Endometrium (tissue), 2 donors: ENCODE data around the gene TBC1D22A.

Experiments used
- FAIRE-seq: peaks from 2 replicates; lab custom pipeline; 2012; peaks lifted over from hg19 to GRCh38; lab: Jason Lieb, UNC
- donor health status: control.
- donor health status: control.

TBC1D22A gene

GRCh38 chr22:46860562-46860961, 98.1 kb downstream of the TBC1D22A start:
- FAIRE-seq = no peak

GRCh38 chr22:46861468-46862367, 99.3 kb downstream of the TBC1D22A start:
- no peak for FAIRE-seq

GRCh38 chr22:46862418-46863324, 100.2 kb downstream of the TBC1D22A start:
- FAIRE-seq = no peak

- FAIRE-seq = no peak
Measured at GRCh38 chr22:46863794-46864193, 101.3 kb downstream of the TBC1D22A start.

GRCh38 chr22:46864314-46865051, 102.0 kb downstream of the TBC1D22A start:
- no peak for FAIRE-seq

DNA sequence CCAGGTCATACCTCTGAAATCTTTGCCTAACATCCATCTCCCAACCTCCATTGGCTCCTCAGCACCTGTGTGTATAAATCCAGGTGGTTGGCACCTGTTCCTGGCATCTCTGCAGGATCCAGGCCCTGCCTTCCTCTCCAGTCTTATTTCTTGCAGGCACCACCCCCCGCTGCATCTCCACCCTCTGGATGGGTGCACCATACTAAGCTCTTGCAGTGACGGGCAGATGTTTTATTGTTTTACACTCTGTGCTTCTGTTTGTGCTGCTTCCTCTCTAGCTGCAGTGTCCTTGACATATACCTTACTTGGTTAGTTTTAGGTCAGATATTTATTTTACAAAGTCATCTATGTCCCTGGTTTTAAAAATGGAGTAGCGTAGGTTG, 102.6 kb downstream of the TBC1D22A start:
- FAIRE-seq = no peak

GRCh38 chr22:46865642-46866041, 103.2 kb downstream of the TBC1D22A start:
- no peak for FAIRE-seq

DNA sequence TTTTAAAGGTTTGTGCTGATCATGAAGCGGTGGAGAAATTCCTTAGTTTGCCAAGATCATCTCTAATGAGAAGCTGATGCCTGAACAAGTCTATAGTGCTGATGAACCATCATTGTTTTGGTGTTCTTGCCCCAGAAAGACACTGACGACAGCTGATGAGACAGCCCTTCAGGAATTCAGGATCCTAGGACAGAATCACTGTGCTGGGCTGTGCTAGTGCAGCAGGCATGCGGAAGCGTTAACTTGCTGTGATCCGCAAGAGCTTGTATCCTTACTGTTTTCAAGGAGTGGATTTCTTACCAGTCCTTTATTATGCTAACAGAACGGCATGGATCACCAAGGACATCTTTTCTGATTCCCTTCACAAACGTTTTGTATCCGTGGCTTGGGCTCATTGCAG, 104.1 kb downstream of the TBC1D22A start:
- no peak for FAIRE-seq

- FAIRE-seq = no peak
Measured at GRCh38 chr22:46867106-46867505, 104.7 kb downstream of the TBC1D22A start.

- no peak for FAIRE-seq
Measured at GRCh38 chr22:46869329-46869728, 106.9 kb downstream of the TBC1D22A start.

GRCh38 chr22:46869831-46870441, 107.5 kb downstream of the TBC1D22A start:
- FAIRE-seq = no peak

GRCh38 chr22:46871826-46872225, 109.4 kb downstream of the TBC1D22A start:
- no peak for FAIRE-seq

DNA sequence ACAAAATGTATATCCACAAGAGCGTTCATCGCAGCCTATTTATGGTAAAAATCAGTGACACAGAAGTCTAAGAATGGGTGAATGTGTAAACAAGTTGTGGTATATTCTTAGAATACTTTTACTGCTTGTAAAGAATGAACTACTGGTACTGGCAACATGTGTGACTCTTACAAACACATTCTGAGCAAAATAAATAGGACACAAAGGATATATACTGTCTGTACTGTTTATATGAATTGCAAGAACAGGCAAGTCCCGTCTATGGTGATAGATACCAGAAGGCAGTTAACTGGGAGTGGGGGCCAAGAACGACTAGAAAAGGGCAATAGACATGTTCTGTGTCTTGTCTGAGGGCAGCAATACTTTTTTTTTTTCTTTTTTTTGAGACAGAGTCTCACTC, 112.6 kb downstream of the TBC1D22A start:
- no peak for FAIRE-seq

- FAIRE-seq = no peak
Measured at GRCh38 chr22:46876357-46876934, 114.0 kb downstream of the TBC1D22A start.

DNA sequence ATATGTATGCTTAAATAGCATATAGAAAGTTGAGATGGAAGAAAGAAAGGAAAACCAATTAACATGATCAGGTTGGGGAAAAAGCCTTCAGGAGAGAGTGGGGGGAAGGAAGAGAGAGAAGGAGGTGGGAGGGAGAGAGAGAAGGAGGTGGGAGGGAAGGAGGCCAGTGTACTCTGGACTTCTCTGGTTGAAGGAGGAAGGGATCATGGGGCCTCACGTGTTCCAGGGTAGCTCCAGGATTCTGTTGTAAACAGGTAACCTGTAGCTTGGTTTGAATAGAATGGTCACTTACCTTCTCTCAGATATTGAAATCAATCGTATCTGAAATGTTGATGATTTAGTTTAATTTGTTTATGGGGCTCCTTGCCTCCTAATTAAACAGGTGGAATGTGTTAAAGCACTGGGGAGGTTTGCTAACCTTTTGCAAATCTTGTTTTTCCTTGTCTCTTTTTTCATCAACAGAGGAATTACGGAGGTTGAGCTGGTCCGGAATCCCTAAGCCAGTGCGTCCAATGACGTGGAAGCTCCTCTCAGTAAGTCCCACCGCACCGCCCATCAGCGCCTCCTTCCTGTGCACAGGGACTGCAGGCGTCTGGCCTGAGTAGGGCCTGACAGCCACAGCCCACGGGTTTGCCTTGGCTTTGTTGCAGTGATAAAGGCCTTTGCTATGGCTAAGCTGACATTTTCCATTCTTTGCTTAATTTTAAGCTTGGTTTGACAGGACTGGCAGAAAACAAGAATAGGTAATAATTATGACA, 115.9 kb downstream of the TBC1D22A start:
- no peak for FAIRE-seq

DNA sequence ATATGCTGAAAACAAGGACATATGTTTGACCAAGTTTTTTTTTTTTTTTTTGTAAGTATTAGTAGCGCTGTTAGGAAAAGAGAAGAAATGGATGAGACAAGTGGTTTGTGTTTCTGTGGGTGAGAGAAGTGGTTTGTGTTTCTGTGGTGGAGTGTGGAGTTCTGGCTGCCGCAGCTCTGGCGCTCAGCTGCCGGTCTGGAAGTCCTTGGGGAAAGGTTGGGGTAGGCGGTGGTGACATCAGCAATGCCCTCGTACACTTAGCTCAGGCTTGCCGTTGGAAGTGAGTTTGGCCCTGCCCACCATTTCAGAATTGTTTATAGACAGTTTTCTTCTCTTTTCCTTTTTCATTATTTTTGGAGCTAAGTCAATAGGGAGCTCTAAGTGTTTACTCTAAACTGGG, 116.6 kb downstream of the TBC1D22A start:
- FAIRE-seq = no peak

DNA sequence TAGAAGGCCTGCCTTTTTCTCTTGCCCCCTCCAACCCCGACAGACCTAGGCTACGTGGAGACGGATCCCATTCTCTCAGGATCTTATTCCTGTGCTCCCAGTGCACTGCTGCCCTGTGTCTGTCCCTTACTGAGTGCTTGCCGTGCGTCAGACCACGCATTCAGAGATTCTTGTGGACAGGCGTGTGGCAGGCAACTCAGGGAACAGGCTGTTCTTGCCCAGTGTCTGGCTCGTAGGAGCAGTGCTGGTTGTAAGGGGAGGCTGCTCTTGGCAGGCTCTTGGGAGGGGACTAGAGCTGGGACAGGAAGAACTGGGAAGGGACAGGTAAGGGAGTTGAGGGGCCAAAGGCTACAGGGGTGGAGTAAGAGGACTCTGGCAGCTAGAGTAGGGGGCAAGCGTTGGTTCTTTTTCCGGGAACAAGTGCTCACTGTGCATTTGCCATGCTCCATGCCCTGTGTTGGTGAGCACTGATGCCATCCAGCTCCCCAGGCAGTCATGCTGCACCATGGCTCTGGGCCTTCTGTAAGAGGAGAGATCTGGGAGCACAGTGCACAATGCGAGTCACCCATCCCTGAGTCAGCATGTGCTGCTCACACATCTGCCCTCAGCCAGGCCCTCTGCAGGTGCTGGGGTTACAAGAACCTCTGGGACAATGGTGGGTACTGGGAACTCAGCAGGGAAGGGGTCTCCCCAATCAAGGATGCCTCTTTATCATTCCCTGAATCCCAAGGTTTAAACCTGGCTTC, 119.1 kb downstream of the TBC1D22A start:
- FAIRE-seq = no peak

DNA sequence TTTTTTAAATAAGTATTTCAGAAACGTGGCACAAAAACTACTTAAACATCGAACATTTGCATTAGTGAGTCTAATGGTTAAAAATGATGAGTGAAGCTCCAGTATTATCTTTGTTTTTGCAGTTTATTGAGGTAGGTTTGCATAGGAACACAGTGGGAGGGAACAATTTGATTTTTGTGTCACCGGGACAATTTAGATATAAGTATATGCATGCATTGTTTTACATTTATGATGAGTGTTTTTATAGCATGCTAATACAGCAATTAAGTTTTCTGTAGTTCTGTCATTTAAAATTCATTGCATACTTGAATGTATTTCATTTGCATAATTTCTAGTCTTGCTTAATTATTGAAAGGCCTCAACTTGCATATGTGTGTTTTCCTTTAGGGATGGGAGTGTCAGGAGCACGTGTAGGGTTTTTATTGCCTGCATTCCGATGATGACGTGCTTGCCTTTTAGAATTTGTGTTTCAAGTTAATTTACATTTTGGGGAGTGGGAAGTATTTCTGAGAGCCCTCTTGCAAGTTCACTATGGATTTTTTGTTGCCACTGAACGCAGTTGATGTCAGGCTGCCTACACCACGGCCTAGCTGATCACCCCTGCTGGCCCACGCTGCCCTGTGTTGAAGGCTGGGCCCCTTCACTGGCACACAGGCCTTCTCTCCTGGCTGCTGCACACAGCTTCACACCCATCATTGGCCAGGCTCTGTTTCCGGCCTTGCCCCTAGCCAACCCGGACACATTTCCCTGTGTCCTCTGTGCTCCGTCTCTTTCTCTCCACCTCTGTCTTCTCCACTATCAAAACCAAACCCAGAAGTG, 120.9 kb downstream of the TBC1D22A start:
- no peak for FAIRE-seq

- no peak for FAIRE-seq
Measured at GRCh38 chr22:46884365-46884764, 121.9 kb downstream of the TBC1D22A start.
